HFF-Myc (cell line): ENCODE measurements around the gene WASF1.

Experiments used
- DNase-seq: peaks from one replicate; pipeline ENCODE4 v3.0.0-alpha.2; 2011; ENCODE audit warnings: low read depth; ENCODE audit errors: extremely low read depth
- H3K4me3 ChIP-seq: replicated peaks from 2 replicates; pipeline ENCODE4 v1.5.1; 2011; ENCODE audit warnings: low read depth, mild to moderate bottlenecking, control low read depth, low read length
- CTCF ChIP-seq: IDR thresholded peaks from 2 replicates; pipeline ENCODE4 v1.5.1; 2012; ENCODE audit warnings: mild to moderate bottlenecking, low read depth, low read length, control low read depth; ENCODE audit errors: missing control alignments

Gene WASF1

GRCh38 chr6:110178626-110179405 is 654 bp downstream of the WASF1 start:
- peak overlapping the region; percentile 72 for H3K4me3 ChIP-seq
- peak; percentile 72 for TF ChIP-seq CTCF
- peak; percentile 38 for DNase-seq

- no peak for TF ChIP-seq CTCF
- DNase-seq = no peak
- no peak overlapping the region for H3K4me3 ChIP-seq
These were observed 5.9 kb downstream of the WASF1 start for GRCh38 chr6:110173506-110174132.

GRCh38 chr6:110170081-110170480 is 9.4 kb downstream of the WASF1 start:
- H3K4me3 ChIP-seq = no peak overlapping the region
- TF ChIP-seq CTCF = no peak
- no peak for DNase-seq

GRCh38 chr6:110158479-110158878 is 21.0 kb downstream of the WASF1 start:
- no peak overlapping the region for H3K4me3 ChIP-seq
- no peak for TF ChIP-seq CTCF
- DNase-seq = no peak

- no peak overlapping the region for H3K4me3 ChIP-seq
- no peak for TF ChIP-seq CTCF
- no peak for DNase-seq
These were observed 31.6 kb downstream of the WASF1 start for GRCh38 chr6:110147870-110148269.

GRCh38 chr6:110140650-110141049 is 38.8 kb downstream of the WASF1 start:
- no peak overlapping the region for H3K4me3 ChIP-seq
- TF ChIP-seq CTCF = no peak
- DNase-seq = no peak
